Ovary (tissue), 9 donors: Measurements from ENCODE around the gene TMCC3. TPM values are rescaled to one million over a fixed set of nuclear protein-coding genes. Genes with fewer than 3 reads are reported as not detected.

Source experiments
- DNase-seq, 5 donors: peaks; one replicate each; pipeline ENCODE4 v3.0.0-alpha.2; 2019 to 2020
- H3K27ac ChIP-seq, 2 donors: fragments of 200-600 bp; one replicate each; pipeline versions ENCODE4 v1.5.1 to v1.8.0; 2019 to 2022
- H3K27me3 ChIP-seq: fragments of 200-600 bp; one replicate; pipeline ENCODE4 v1.8.0; 2022
- H3K36me3 ChIP-seq: fragments of 200-600 bp; sonication (generic); one replicate; pipeline ENCODE4 v1.5.1; 2019
- H3K4me1 ChIP-seq: one replicate; pipeline ENCODE4 v1.8.1; 2013; ENCODE audit warnings: mild to moderate bottlenecking, moderate library complexity; ENCODE audit not compliant: insufficient read depth
- H3K4me3 ChIP-seq: fragments of 200-600 bp; sonication (generic); one replicate; pipeline ENCODE4 v1.5.1; 2017
- H3K9me3 ChIP-seq, 2 donors: fragments of 200-600 bp in 1 of 2; sonication (generic) in 1 of 2; one replicate each; pipeline versions ENCODE4 v1.5.1 to v1.8.1; 2013 to 2019; ENCODE audit warnings: mild to moderate bottlenecking in 1 of 2, moderate library complexity in 1 of 2
- CTCF ChIP-seq, 3 donors: fragments of 450-650 bp in 2 of 3; fragments of 200-600 bp in 1 of 3; IDR thresholded peaks; one replicate each; pipeline versions ENCODE4 v1.5.1 to v1.8.0; 2016 to 2022; ENCODE audit warnings: antibody characterized with exemption in 3 of 3, mild to moderate bottlenecking in 1 of 3
- EP300 ChIP-seq: sonication (generic); formaldehyde crosslinking; IDR thresholded peaks from one replicate; pipeline ENCODE4 v1.6.1; 2017; ENCODE audit warnings: antibody characterized with exemption
- POLR2A ChIP-seq: fragments of 450-650 bp; IDR thresholded peaks from one replicate; pipeline ENCODE4 v1.6.1; 2017; ENCODE audit warnings: antibody characterized with exemption, mild to moderate bottlenecking, moderate library complexity
- WGBS, 3 donors: extraction: QIAGEN DNeasy Blood & Tissue Kit in 1 of 3; methylation state at CpG; one replicate each; pipeline versions ENCODE4 v1.1.5 to v1.1.7; 2013 to 2017; 5-methylcytosine and 5-hydroxymethylcytosine counted together
- intact Hi-C, 4 donors: fragments of 100-400 bp; cut with DNase I; formaldehyde crosslinking; loops; one replicate each; pipeline versions ENCODE4 v1.11.0 to v1.15.1; 2022 to 2023
- polyA plus RNA-seq, 2 donors: library from polyadenylated mRNA; stranded (reverse); fragments of 200-250 nt in 1 of 2; fragments of 350-450 nt in 1 of 2; fragmentation: Illumina TruSeq in 1 of 2; extraction: RNeasy Lipid Tissue Mini Kit (QIAGEN cat#74804) in 1 of 2; gene quantifications; one replicate each; pipeline ENCODE4 v1.2.3, GENCODE V29; 2013 to 2014
- total RNA-seq, 7 donors: library from RNA; depleted of rRNA in 2 of 7; stranded (reverse); fragments of >200 nt in 2 of 7; fragmentation: NEBNext Ultra II Directional in 3 of 7; extraction: Animal tissue kit (Norgen Biotek cat#: 25700) in 3 of 7; gene quantifications; one replicate each; pipeline versions ENCODE4 v1.1.0 to v1.2.4, GENCODE V29; 2016 to 2023
- donor health status: DM: no; HTN: no; CAD: no; lungs with moderate emphysema.
- donor health status: DM: no; HTN: no; CAD: no.
- donor health status: Bipolar disorder and iron deficiency.
- donor health status: DM: yes; HTN: yes; CAD: no.
- donor health status: DM: no; HTN: no; CAD: no.
- donor health status: DM: yes; HTN: yes; CAD: no.

TMCC3 gene
- total and polyA plus RNA-seq, 9 donors: 4.8 to 24.6 (median 9.6) TPM

- intact Hi-C loops: no loop called here
- WGBS, 3 donors: 95% methylated on average over 6 of the region's 6 CpGs
Observed at GRCh38 chr12:94678849-94679248, 28.5 kb upstream of the TMCC3 start.

GRCh38 chr12:94678379-94678778, 28.0 kb upstream of the TMCC3 start:
- Histone ChIP-seq H3K4me3 (no peak overlapping the region), H3K9me3 (no peaks in the 10 kb centered on the region), H3K27me3 (no peaks in the 10 kb centered on the region), H3K4me1 (peaks cover 8% of the 10 kb centered on the region), H3K36me3 (no peaks in the 10 kb centered on the region), H3K27ac (no peak overlapping the region)
- no peak for TF ChIP-seq POLR2A
- no peak for TF ChIP-seq CTCF (IDR thresholded peaks at IDR 0.05)
- TF ChIP-seq EP300: no peak
- intact Hi-C loops: no loop called here
- 81 to 83% (median 83%) methylated on average over 9 of the region's 9 CpGs for WGBS, 3 donors
- DNase-seq: no peak

More at GRCh38 chr12:94678849-94679248, 28.5 kb upstream of the TMCC3 start:
- no peaks in the 10 kb centered on the region for H3K9me3 ChIP-seq
- H3K36me3 ChIP-seq: no peaks in the 10 kb centered on the region
- H3K4me1 ChIP-seq: peaks cover 8% of the 10 kb centered on the region
- DNase-seq: no peak
- no peak overlapping the region for H3K4me3 ChIP-seq
- H3K27me3 ChIP-seq: no peaks in the 10 kb centered on the region
- H3K27ac ChIP-seq: no peak overlapping the region
- TF ChIP-seq POLR2A: no peak
- TF ChIP-seq EP300: no peak
- TF ChIP-seq CTCF (IDR thresholded peaks at IDR 0.05): no peak

- Histone ChIP-seq H3K36me3 (no peaks in the 10 kb centered on the region), H3K27me3 (no peaks in the 10 kb centered on the region), H3K27ac (no peak overlapping the region), H3K4me3 (no peak overlapping the region), H3K9me3 (no peaks in the 10 kb centered on the region), H3K4me1 (peaks cover 8% of the 10 kb centered on the region)
- TF ChIP-seq CTCF (IDR thresholded peaks at IDR 0.05): no peak
- TF ChIP-seq POLR2A: no peak
- no peak for TF ChIP-seq EP300
- intact Hi-C loops: no loop called here
- DNase-seq: no peak
- WGBS, 3 donors: 83 to 96% (median 89%) methylated on average over 1 of the region's 1 CpG
Observed at GRCh38 chr12:94677778-94678177, 27.4 kb upstream of the TMCC3 start.

- no peak for DNase-seq
- Histone ChIP-seq H3K27ac (no peak overlapping the region), H3K4me1 (peaks cover 8% of the 10 kb centered on the region), H3K36me3 (no peaks in the 10 kb centered on the region), H3K9me3 (no peaks in the 10 kb centered on the region), H3K4me3 (no peak overlapping the region), H3K27me3 (no peaks in the 10 kb centered on the region)
- WGBS, 3 donors: 90 to 100% (median 96%) methylated on average over 2 of the region's 2 CpGs
- TF ChIP-seq POLR2A (no peak), EP300 (no peak), CTCF (IDR thresholded peaks at IDR 0.05) (no peak)
- intact Hi-C loops: no loop called here
Observed at GRCh38 chr12:94676922-94677321, 26.6 kb upstream of the TMCC3 start.
